Upper lobe of left lung (tissue), 6 donors: Measurements from ENCODE around the gene TCTN1. TPM values are rescaled to one million over a fixed set of nuclear protein-coding genes. Genes with fewer than 3 reads are reported as not detected.

ENCODE experiments used
- ATAC-seq, 2 donors: fragments of 200-7000 bp; cut with Tn5 transposase; one replicate each; pipeline ENCODE4 v1.9.1; 2022; ENCODE audit warnings: mild to moderate bottlenecking in 2 of 2, moderate library complexity in 2 of 2; ENCODE audit not compliant: low FRiP score in 2 of 2
- DNase-seq, 2 donors: peaks; one replicate each; pipeline ENCODE4 v3.0.0-alpha.2; 2019 to 2020
- H3K27ac ChIP-seq, 4 donors: fragments of 200-600 bp; sonication (generic); one replicate each; pipeline ENCODE4 v1.5.1; 2016 to 2019
- H3K27me3 ChIP-seq, 4 donors: fragments of 200-600 bp; sonication (generic); one replicate each; pipeline ENCODE4 v1.5.1; 2017 to 2019
- H3K36me3 ChIP-seq, 4 donors: fragments of 200-600 bp; sonication (generic); one replicate each; pipeline ENCODE4 v1.5.1; 2016 to 2019
- H3K4me1 ChIP-seq, 4 donors: fragments of 200-600 bp; sonication (generic); one replicate each; pipeline ENCODE4 v1.5.1; 2018 to 2019
- H3K4me3 ChIP-seq, 4 donors: fragments of 200-600 bp; sonication (generic); one replicate each; pipeline ENCODE4 v1.5.1; 2017 to 2019; ENCODE audit warnings: mild to moderate bottlenecking in 2 of 4, moderate library complexity in 1 of 4
- H3K9me3 ChIP-seq, 4 donors: fragments of 200-600 bp; sonication (generic); one replicate each; pipeline ENCODE4 v1.5.1; 2018 to 2019
- CTCF ChIP-seq, 6 experiments: fragments of 450-650 bp in 4 of 6; fragments of 200-600 bp in 2 of 6; sonication (generic) in 2 of 6; IDR thresholded peaks; one replicate each; pipeline ENCODE4 v1.5.1; 2016 to 2019; ENCODE audit warnings: antibody characterized with exemption in 6 of 6
- EP300 ChIP-seq, 4 donors: sonication (generic); formaldehyde crosslinking; IDR thresholded peaks; one replicate each; pipeline ENCODE4 v1.5.1; 2017; ENCODE audit warnings: antibody characterized with exemption in 4 of 4, control low read depth in 2 of 4
- POLR2A ChIP-seq, 4 donors: fragments of 450-650 bp; IDR thresholded peaks; one replicate each; pipeline ENCODE4 v1.5.1; 2016 to 2017; ENCODE audit warnings: antibody characterized with exemption in 4 of 4, mild to moderate bottlenecking in 2 of 4
- POLR2AphosphoS5 ChIP-seq, 2 donors: sonication (generic); formaldehyde crosslinking; IDR thresholded peaks; one replicate each; pipeline ENCODE4 v1.5.1; 2017; ENCODE audit warnings: antibody characterized with exemption in 2 of 2
- WGBS, 2 donors: methylation state at CpG; one replicate each; pipeline ENCODE4 v1.1.5; 2017 to 2018; 5-methylcytosine and 5-hydroxymethylcytosine counted together
- total RNA-seq, 6 donors: library from RNA; depleted of rRNA in 4 of 6; stranded (reverse); fragments of >200 nt in 4 of 6; gene quantifications; one replicate each; pipeline versions ENCODE4 v1.1.0 to v1.2.1, GENCODE V29; 2016 to 2021
- donor health status: DM: no; HTN: no; CAD: no; lungs with moderate emphysema.
- donor health status: DM: no; HTN: yes; CAD: no; lungs with severe emphysema.

Gene TCTN1
- total RNA-seq, 6 donors from 2014 or later, result 21.6 to 50.8 (median 42.6) TPM

- Histone ChIP-seq H3K9me3 (no peaks in the 10 kb centered on the region), H3K36me3 (peaks cover 0 to 2% (median 0%) of the 10 kb centered on the region in 4 donors), H3K27ac (peak overlapping the region in 2 of 4 donors; percentile 27 to 45), H3K27me3 (no peaks in the 10 kb centered on the region), H3K4me3 (no peak overlapping the region), H3K4me1 (peaks cover 0 to 11% (median 2%) of the 10 kb centered on the region in 4 donors)
- DNase-seq (peak in 1 of 2 donors; percentile 30), ATAC-seq (peak in 1 of 2 donors; percentile 68)
- no peak for TF ChIP-seq EP300 (IDR thresholded peaks at IDR 0.05)
- no peak for TF ChIP-seq POLR2AphosphoS5 (IDR thresholded peaks at IDR 0.05)
- TF ChIP-seq POLR2A (IDR thresholded peaks at IDR 0.05), result no peak
- TF ChIP-seq CTCF (IDR thresholded peaks at IDR 0.05), result no peak
- 59 to 70% methylated on average over 5 of the region's 5 CpGs for WGBS, 2 donors
These were observed 63.4 kb downstream of the TCTN1 start for GRCh38 chr12:110677206-110677911.

- DNase-seq (no peak), ATAC-seq (no peak)
- WGBS, 2 donors, result 84 to 85% methylated on average over 4 of the region's 4 CpGs
- H3K36me3 ChIP-seq, result peaks cover 0 to 4% (median 0%) of the 10 kb centered on the region in 4 donors
- H3K9me3 ChIP-seq, result no peaks in the 10 kb centered on the region
- H3K27ac ChIP-seq, result peak overlapping the region in 2 of 4 donors; percentile 27 to 45
- H3K4me1 ChIP-seq, result peaks cover 0 to 11% (median 2%) of the 10 kb centered on the region in 4 donors
- no peaks in the 10 kb centered on the region for H3K27me3 ChIP-seq
- TF ChIP-seq EP300 (IDR thresholded peaks at IDR 0.05), result no peak
- no peak for TF ChIP-seq CTCF (IDR thresholded peaks at IDR 0.05)
- no peak for TF ChIP-seq POLR2A (IDR thresholded peaks at IDR 0.05)
- no peak for TF ChIP-seq POLR2AphosphoS5 (IDR thresholded peaks at IDR 0.05)
- H3K4me3 ChIP-seq, result no peak overlapping the region
These were observed 64.1 kb downstream of the TCTN1 start for GRCh38 chr12:110677982-110678381.

GRCh38 chr12:110679201-110679600, 65.3 kb downstream of the TCTN1 start:
- H3K4me1 ChIP-seq, result peaks cover 0 to 11% (median 2%) of the 10 kb centered on the region in 4 donors
- no peak for DNase-seq
- no peak overlapping the region for H3K27ac ChIP-seq
- no peaks in the 10 kb centered on the region for H3K27me3 ChIP-seq
- no peak overlapping the region for H3K4me3 ChIP-seq
- ATAC-seq, result no peak
- peaks cover 0 to 4% (median 0%) of the 10 kb centered on the region in 4 donors for H3K36me3 ChIP-seq
- TF ChIP-seq POLR2A (IDR thresholded peaks at IDR 0.05), result no peak
- no peak for TF ChIP-seq CTCF (IDR thresholded peaks at IDR 0.05)
- TF ChIP-seq POLR2AphosphoS5 (IDR thresholded peaks at IDR 0.05), result no peak
- no peak for TF ChIP-seq EP300 (IDR thresholded peaks at IDR 0.05)
- no peaks in the 10 kb centered on the region for H3K9me3 ChIP-seq
- WGBS, 2 donors, result 91 to 92% methylated on average over 10 to 12 of the region's 12 CpGs

GRCh38 chr12:110680032-110680431, 66.1 kb downstream of the TCTN1 start:
- Histone ChIP-seq H3K27ac (no peak overlapping the region), H3K4me3 (no peak overlapping the region), H3K36me3 (peaks cover 0 to 4% (median 0%) of the 10 kb centered on the region in 4 donors), H3K9me3 (no peaks in the 10 kb centered on the region), H3K4me1 (peaks cover 0 to 11% (median 2%) of the 10 kb centered on the region in 4 donors), H3K27me3 (no peaks in the 10 kb centered on the region)
- TF ChIP-seq POLR2AphosphoS5 (IDR thresholded peaks at IDR 0.05), result no peak
- WGBS, 2 donors, result 73 to 94% methylated on average over 1 of the region's 1 CpG
- ATAC-seq (no peak), DNase-seq (no peak)

- TF ChIP-seq CTCF (IDR thresholded peaks at IDR 0.05) (no peak), POLR2A (IDR thresholded peaks at IDR 0.05) (no peak), EP300 (IDR thresholded peaks at IDR 0.05) (no peak), POLR2AphosphoS5 (IDR thresholded peaks at IDR 0.05) (no peak)
- DNase-seq (no peak), ATAC-seq (no peak)
- WGBS, 2 donors, result 97 to 98% methylated on average over 2 of the region's 2 CpGs
- H3K9me3 ChIP-seq, result no peaks in the 10 kb centered on the region
- H3K27me3 ChIP-seq, result peaks cover 0 to 5% (median 0%) of the 10 kb centered on the region in 4 donors
- no peak overlapping the region for H3K4me3 ChIP-seq
- H3K36me3 ChIP-seq, result peaks cover 0 to 4% (median 0%) of the 10 kb centered on the region in 4 donors
- no peak overlapping the region for H3K27ac ChIP-seq
- peaks cover 6 to 16% (median 12%) of the 10 kb centered on the region in 4 donors for H3K4me1 ChIP-seq
These were observed 70.0 kb downstream of the TCTN1 start for GRCh38 chr12:110683888-110684287.
